H1 (cell line): ENCODE data around the gene FBXO47.
"Not testable (repeated sequence)": the region's sequence is repeated elsewhere in the genome, so short reads cannot be mapped to it uniquely, and the experiment has no call there.

Experiments used
- CTCF ChIP-seq, 3 experiments: IDR thresholded peaks; 1 replicate in 2 of 3; 2 replicates in 1 of 3; pipeline versions ENCODE4 v1.5.1 to v1.6.1; 2011; ENCODE audit warnings: low read length in 3 of 3, mild to moderate bottlenecking in 3 of 3, inconsistent platforms in 2 of 3, low read depth in 1 of 3, moderate library complexity in 1 of 3; ENCODE audit not compliant: insufficient read depth in 1 of 3; ENCODE audit errors: control extremely low read depth in 1 of 3
- PHF8 ChIP-seq: fragments of 200-600 bp; sonication (generic); conservative IDR thresholded peaks from 2 replicates; pipeline ENCODE4 v1.7.1; 2012; ENCODE audit warnings: low read depth, mild to moderate bottlenecking, inconsistent platforms, low read length, moderate library complexity
- TCF12 ChIP-seq: IDR thresholded peaks from 2 replicates; pipeline ENCODE4 v1.6.1; 2011; ENCODE audit warnings: low read depth, mild to moderate bottlenecking, low read length
- YY1 ChIP-seq: IDR thresholded peaks from 2 replicates; pipeline ENCODE4 v1.6.1; 2011; ENCODE audit warnings: low read depth, mild to moderate bottlenecking, low read length
- ZNF274 ChIP-seq: IDR thresholded peaks from 2 replicates; pipeline ENCODE4 v1.7.0; 2012; ENCODE audit warnings: low read length, borderline replicate concordance; ENCODE audit errors: extremely low read depth

GRCh38 chr17:38930782-38931181 lies 36.4 kb downstream of the FBXO47 start:
- not testable (repeated sequence) for TF ChIP-seq CTCF (IDR thresholded peaks at IDR 0.05; ENCODE audit: control extremely low read depth in 1 of 3, insufficient read depth in 1 of 3, low read depth in 1 of 3, low read length in 3 of 3); ZNF274; YY1; TCF12; PHF8
